Endodermal cell (in vitro differentiated cells): ENCODE measurements around the gene GALR2. TPM values are rescaled to one million over a fixed set of nuclear protein-coding genes. Genes with fewer than 3 reads are reported as not detected.

Experiments
- DNase-seq: peaks from one replicate; pipeline ENCODE4 v3.0.0-alpha.2; 2017
- H3K27ac ChIP-seq: 2 replicates; pipeline ENCODE4 v1.5.1; 2013; ENCODE audit warnings: mild to moderate bottlenecking, low read depth, low read length, moderate library complexity
- H3K27me3 ChIP-seq: 2 replicates; pipeline ENCODE4 v1.6.1; 2013; ENCODE audit warnings: mild to moderate bottlenecking, low read length, moderate library complexity; ENCODE audit not compliant: insufficient read depth, control insufficient read depth, poor library complexity, severe bottlenecking
- H3K36me3 ChIP-seq: 2 replicates; pipeline ENCODE4 v1.7.0; 2013; ENCODE audit warnings: mild to moderate bottlenecking, low read length, moderate library complexity; ENCODE audit not compliant: control insufficient read depth, insufficient read depth
- H3K4me1 ChIP-seq: one replicate; pipeline ENCODE4 v1.7.0; 2013; ENCODE audit warnings: low read length; ENCODE audit not compliant: control insufficient read depth, insufficient read depth
- H3K4me3 ChIP-seq: 2 replicates; pipeline ENCODE4 v1.5.1; 2013; ENCODE audit warnings: mild to moderate bottlenecking, low read length, moderate library complexity
- H3K9ac ChIP-seq: 2 replicates; pipeline ENCODE4 v1.6.1; 2013; ENCODE audit warnings: mild to moderate bottlenecking, low read length, moderate library complexity; ENCODE audit not compliant: poor library complexity, severe bottlenecking; ENCODE audit errors: extremely low read depth
- H3K9me3 ChIP-seq: 2 replicates; pipeline ENCODE4 v1.6.1; 2013; ENCODE audit warnings: mild to moderate bottlenecking, low read length, moderate library complexity; ENCODE audit not compliant: control insufficient read depth
- H3K27ac Mint-ChIP-seq: 2 replicates; pipeline ENCODE4 v1.8.0; 2020; ENCODE audit warnings: mixed read lengths
- H3K27me3 Mint-ChIP-seq: 2 replicates; pipeline ENCODE4 v1.8.0; 2021; ENCODE audit warnings: mild to moderate bottlenecking, mixed read lengths; ENCODE audit not compliant: insufficient read depth
- H3K36me3 Mint-ChIP-seq: 2 replicates; pipeline ENCODE4 v1.8.0; 2020; ENCODE audit warnings: low read depth, mixed read lengths
- H3K4me1 Mint-ChIP-seq: 2 replicates; pipeline ENCODE4 v1.8.0; 2020; ENCODE audit warnings: mixed read lengths
- H3K4me3 Mint-ChIP-seq: 2 replicates; pipeline ENCODE4 v1.8.0; 2020; ENCODE audit warnings: mild to moderate bottlenecking, moderate library complexity, mixed read lengths
- H3K9me3 Mint-ChIP-seq: 2 replicates; pipeline ENCODE4 v1.8.0; 2020; ENCODE audit warnings: mild to moderate bottlenecking, mixed read lengths
- CTCF ChIP-seq: fragments of 200-600 bp; sonication (generic); conservative IDR thresholded peaks from 2 replicates; pipeline ENCODE4 v1.5.0; 2021; ENCODE audit warnings: antibody characterized with exemption, mild to moderate bottlenecking
- WGBS, 2 experiments: methylation state at CpG; one replicate each; pipeline versions ENCODE4 v1.1.5 to v1.1.7; 2013; ENCODE audit warnings: missing lambda C conversion rate in 2 of 2, mixed read lengths in 1 of 2; ENCODE audit not compliant: insufficient coverage in 1 of 2, insufficient read length in 1 of 2; 5-methylcytosine and 5-hydroxymethylcytosine counted together
- total RNA-seq, 2 donors: library from RNA; stranded (reverse); fragmentation: NEBNext Ultra II Directional in 1 of 2; extraction: Animal tissue kit (Norgen Biotek cat#: 25700) in 1 of 2; gene quantifications; 2 replicates in 1 of 2; 3 replicates in 1 of 2; pipeline ENCODE4 v1.2.1, GENCODE V29; 2021

The GALR2 gene
- total RNA-seq, 2 donors from 2014 or later, result not detected

DNA sequence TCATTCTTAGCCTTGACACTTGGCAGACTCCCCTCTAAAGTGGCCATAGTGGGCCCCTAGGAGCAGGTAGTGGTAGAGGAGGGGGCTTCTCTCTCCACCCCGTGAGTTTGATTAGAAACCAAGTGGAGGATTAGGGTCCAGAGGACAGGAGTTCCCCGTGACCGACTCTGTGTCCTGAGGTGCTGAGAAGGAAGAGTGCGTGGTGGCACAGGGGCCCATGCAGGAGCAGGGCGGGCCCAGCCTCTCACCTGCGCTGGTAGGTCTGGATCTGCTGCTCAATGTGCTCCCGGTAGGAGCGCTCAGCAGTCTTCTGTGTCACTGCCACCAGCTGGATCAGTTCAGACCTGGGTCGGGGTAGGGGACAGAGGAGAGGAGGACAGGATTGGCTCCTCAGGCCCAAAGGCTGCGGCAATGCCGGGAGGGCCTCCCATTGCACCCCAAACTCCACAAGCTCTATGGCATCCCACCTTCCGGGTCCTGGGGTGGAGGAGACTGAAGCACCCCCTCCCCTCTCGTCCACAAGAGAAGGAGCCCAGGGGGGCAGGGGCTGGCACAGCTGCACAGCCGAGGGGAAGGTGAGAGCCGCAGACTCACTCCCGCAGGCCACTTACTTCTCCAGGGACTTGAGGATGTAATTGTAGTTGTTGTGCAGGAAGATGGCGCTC is 10.6 kb downstream of the GALR2 start:
- H3K4me3 Mint-ChIP-seq, result no peak overlapping the region
- H3K27ac Mint-ChIP-seq, result no peak overlapping the region
- H3K36me3 ChIP-seq, result peaks cover 75% of the 10 kb centered on the region
- 77 to 82% methylated on average over 10 to 17 of the region's 17 CpGs for WGBS, 2 experiments
- no peak for DNase-seq
- H3K9me3 Mint-ChIP-seq, result no peaks in the 10 kb centered on the region
- no peaks in the 10 kb centered on the region for H3K9me3 ChIP-seq
- no peak for TF ChIP-seq CTCF
- H3K36me3 Mint-ChIP-seq, result peaks cover 58% of the 10 kb centered on the region
- peaks cover 13% of the 10 kb centered on the region for H3K4me1 Mint-ChIP-seq
- no peaks in the 10 kb centered on the region for H3K27me3 Mint-ChIP-seq
- H3K27ac ChIP-seq, result no peak overlapping the region
- H3K27me3 ChIP-seq, result no peaks in the 10 kb centered on the region
- no peak overlapping the region for H3K4me3 ChIP-seq
- no peak overlapping the region for H3K9ac ChIP-seq
- H3K4me1 ChIP-seq, result peaks cover 6% of the 10 kb centered on the region

- Mint-ChIP-seq H3K4me3 (no peak overlapping the region), H3K27me3 (no peaks in the 10 kb centered on the region), H3K9me3 (no peaks in the 10 kb centered on the region), H3K4me1 (peaks cover 7% of the 10 kb centered on the region), H3K36me3 (peaks cover 58% of the 10 kb centered on the region), H3K27ac (no peak overlapping the region)
- Histone ChIP-seq H3K9ac (no peak overlapping the region), H3K4me1 (no peaks in the 10 kb centered on the region), H3K4me3 (no peak overlapping the region), H3K9me3 (no peaks in the 10 kb centered on the region), H3K27ac (no peak overlapping the region), H3K27me3 (no peaks in the 10 kb centered on the region), H3K36me3 (peaks cover 81% of the 10 kb centered on the region)
- DNase-seq, result no peak
- 95 to 99% methylated on average over 11 to 13 of the region's 13 CpGs for WGBS, 2 experiments
- TF ChIP-seq CTCF, result no peak
These were observed 11.3 kb downstream of the GALR2 start for GRCh38 chr17:76085731-76086366.

- Mint-ChIP-seq H3K4me1 (peaks cover 4% of the 10 kb centered on the region), H3K36me3 (peaks cover 60% of the 10 kb centered on the region), H3K27ac (no peak overlapping the region), H3K4me3 (no peak overlapping the region), H3K27me3 (no peaks in the 10 kb centered on the region), H3K9me3 (no peaks in the 10 kb centered on the region)
- DNase-seq, result no peak
- Histone ChIP-seq H3K9me3 (no peaks in the 10 kb centered on the region), H3K27ac (no peak overlapping the region), H3K4me3 (no peak overlapping the region), H3K9ac (no peak overlapping the region), H3K4me1 (no peaks in the 10 kb centered on the region), H3K36me3 (peaks cover 83% of the 10 kb centered on the region), H3K27me3 (no peaks in the 10 kb centered on the region)
- 91 to 100% methylated on average over 2 to 9 of the region's 9 CpGs for WGBS, 2 experiments
- no peak for TF ChIP-seq CTCF
These were observed 11.8 kb downstream of the GALR2 start for GRCh38 chr17:76086384-76086783.
